MCF 10A (cell line): Measurements from ENCODE around the gene KLK2. TPM values are rescaled to one million over a fixed set of nuclear protein-coding genes. Genes with fewer than 3 reads are reported as not detected.

Experiments used
- BruUV-seq: library from RNA; stranded (reverse); fragments of 400-500 nt; replicated peaks from 2 replicates; lab custom pipeline; 2021; lab: Mats Ljungman, UMichigan
- CTCF ChIA-PET: fragments of 300-600 bp; sonication (Branson Sonifier 250); formaldehyde crosslinking; extraction: SDS; loops from one replicate; lab custom pipeline; 2021; ENCODE audit warnings: antibody characterized with exemption, inconsistent platforms; lab: Yijun Ruan, JAX
- POLR2A ChIA-PET: fragments of 300-600, 350-650 bp; sonication (Branson Sonifier 250); formaldehyde crosslinking; extraction: SDS; loops from one replicate; lab custom pipeline; 2020; ENCODE audit warnings: antibody characterized with exemption, inconsistent platforms; lab: Yijun Ruan, JAX
- DNase-seq: peaks from one replicate; pipeline ENCODE4 v3.0.0-alpha.2; 2018; ENCODE audit not compliant: unreplicated experiment
- H3K27ac Mint-ChIP-seq: one replicate; pipeline ENCODE4 v1.8.0; 2022; ENCODE audit warnings: mild to moderate bottlenecking, low read depth, mixed read lengths; ENCODE audit not compliant: unreplicated experiment
- H3K27me3 Mint-ChIP-seq: one replicate; pipeline ENCODE4 v1.8.0; 2022; ENCODE audit warnings: mixed read lengths; ENCODE audit not compliant: insufficient read depth, unreplicated experiment
- H3K36me3 Mint-ChIP-seq: one replicate; pipeline ENCODE4 v1.8.0; 2022; ENCODE audit warnings: mild to moderate bottlenecking, moderate library complexity, mixed read lengths; ENCODE audit not compliant: insufficient read depth, unreplicated experiment
- H3K4me1 Mint-ChIP-seq: one replicate; pipeline ENCODE4 v1.8.0; 2022; ENCODE audit warnings: mixed read lengths; ENCODE audit not compliant: insufficient read depth, unreplicated experiment
- H3K4me3 Mint-ChIP-seq: one replicate; pipeline ENCODE4 v1.8.0; 2022; ENCODE audit warnings: mild to moderate bottlenecking, moderate library complexity, mixed read lengths; ENCODE audit not compliant: unreplicated experiment
- H3K9me3 Mint-ChIP-seq: one replicate; pipeline ENCODE4 v1.8.0; 2022; ENCODE audit warnings: mixed read lengths; ENCODE audit not compliant: unreplicated experiment
- intact Hi-C: fragments of 100-400 bp; cut with micrococcal nuclease; formaldehyde crosslinking; loops from 2 replicates; pipeline ENCODE4 v1.14.1; 2022
- total RNA-seq: library from RNA; stranded (reverse); gene quantifications from 2 replicates; pipeline ENCODE4 v1.2.3, GENCODE V29; 2022
- TF ChIP-seq, protein P1 (sequence below): fragments of 200-600 bp; IDR thresholded peaks from one replicate; pipeline ENCODE4 v1.8.0; 2022; ENCODE audit warnings: antibody characterized with exemption, mild to moderate bottlenecking; ENCODE audit not compliant: unreplicated experiment

Gene KLK2
- total RNA-seq, 1 experiment from 2014 or later: not detected

DNA sequence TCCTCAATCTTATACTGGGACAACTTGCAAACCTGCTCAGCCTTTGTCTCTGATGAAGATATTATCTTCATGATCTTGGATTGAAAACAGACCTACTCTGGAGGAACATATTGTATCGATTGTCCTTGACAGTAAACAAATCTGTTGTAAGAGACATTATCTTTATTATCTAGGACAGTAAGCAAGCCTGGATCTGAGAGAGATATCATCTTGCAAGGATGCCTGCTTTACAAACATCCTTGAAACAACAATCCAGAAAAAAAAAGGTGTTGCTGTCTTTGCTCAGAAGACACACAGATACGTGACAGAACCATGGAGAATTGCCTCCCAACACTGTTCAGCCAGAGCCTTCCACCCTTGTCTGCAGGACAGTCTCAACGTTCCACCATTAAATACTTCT lies 22.5 kb upstream of the KLK2 start:
- intact Hi-C loops: no loop called here
- ChIA-PET POLR2A (no interaction called here), CTCF (no interaction called here)
- H3K4me3 Mint-ChIP-seq: no peak overlapping the region
- H3K27ac Mint-ChIP-seq: no peak overlapping the region
- H3K9me3 Mint-ChIP-seq: peaks cover 8% of the 10 kb centered on the region
- peaks cover 18% of the 10 kb centered on the region for H3K27me3 Mint-ChIP-seq
- H3K36me3 Mint-ChIP-seq: no peaks in the 10 kb centered on the region
- no TSS peak for BruUV-seq
- H3K4me1 Mint-ChIP-seq: no peaks in the 10 kb centered on the region
- DNase-seq: no peak
- TF ChIP-seq, protein P1, sequence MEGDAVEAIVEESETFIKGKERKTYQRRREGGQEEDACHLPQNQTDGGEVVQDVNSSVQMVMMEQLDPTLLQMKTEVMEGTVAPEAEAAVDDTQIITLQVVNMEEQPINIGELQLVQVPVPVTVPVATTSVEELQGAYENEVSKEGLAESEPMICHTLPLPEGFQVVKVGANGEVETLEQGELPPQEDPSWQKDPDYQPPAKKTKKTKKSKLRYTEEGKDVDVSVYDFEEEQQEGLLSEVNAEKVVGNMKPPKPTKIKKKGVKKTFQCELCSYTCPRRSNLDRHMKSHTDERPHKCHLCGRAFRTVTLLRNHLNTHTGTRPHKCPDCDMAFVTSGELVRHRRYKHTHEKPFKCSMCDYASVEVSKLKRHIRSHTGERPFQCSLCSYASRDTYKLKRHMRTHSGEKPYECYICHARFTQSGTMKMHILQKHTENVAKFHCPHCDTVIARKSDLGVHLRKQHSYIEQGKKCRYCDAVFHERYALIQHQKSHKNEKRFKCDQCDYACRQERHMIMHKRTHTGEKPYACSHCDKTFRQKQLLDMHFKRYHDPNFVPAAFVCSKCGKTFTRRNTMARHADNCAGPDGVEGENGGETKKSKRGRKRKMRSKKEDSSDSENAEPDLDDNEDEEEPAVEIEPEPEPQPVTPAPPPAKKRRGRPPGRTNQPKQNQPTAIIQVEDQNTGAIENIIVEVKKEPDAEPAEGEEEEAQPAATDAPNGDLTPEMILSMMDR: no peak

DNA sequence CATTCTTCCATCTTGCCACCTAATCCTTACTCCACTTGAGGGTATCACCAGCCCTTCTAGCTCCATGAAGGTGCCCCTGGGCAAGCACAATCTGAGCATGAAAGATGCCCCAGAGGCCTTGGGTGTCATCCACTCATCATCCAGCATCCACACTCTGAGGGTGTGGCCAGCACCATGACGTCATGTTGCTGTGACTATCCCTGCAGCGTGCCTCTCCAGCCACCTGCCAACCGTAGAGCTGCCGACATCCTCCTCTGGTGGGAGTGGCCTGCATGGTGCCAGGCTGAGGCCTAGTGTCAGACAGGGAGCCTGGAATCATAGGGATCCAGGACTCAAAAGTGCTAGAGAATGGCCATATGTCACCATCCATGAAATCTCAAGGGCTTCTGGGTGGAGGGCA lies 21.6 kb upstream of the KLK2 start:
- DNase-seq: no peak
- Mint-ChIP-seq H3K9me3 (peaks cover 8% of the 10 kb centered on the region), H3K27me3 (peaks cover 27% of the 10 kb centered on the region), H3K4me1 (no peaks in the 10 kb centered on the region), H3K4me3 (no peak overlapping the region), H3K36me3 (no peaks in the 10 kb centered on the region), H3K27ac (no peak overlapping the region)
- intact Hi-C loops: no loop called here
- TF ChIP-seq, protein P1: no peak
- CTCF ChIA-PET: no interaction called here
- BruUV-seq: no TSS peak
- POLR2A ChIA-PET: no interaction called here

DNA sequence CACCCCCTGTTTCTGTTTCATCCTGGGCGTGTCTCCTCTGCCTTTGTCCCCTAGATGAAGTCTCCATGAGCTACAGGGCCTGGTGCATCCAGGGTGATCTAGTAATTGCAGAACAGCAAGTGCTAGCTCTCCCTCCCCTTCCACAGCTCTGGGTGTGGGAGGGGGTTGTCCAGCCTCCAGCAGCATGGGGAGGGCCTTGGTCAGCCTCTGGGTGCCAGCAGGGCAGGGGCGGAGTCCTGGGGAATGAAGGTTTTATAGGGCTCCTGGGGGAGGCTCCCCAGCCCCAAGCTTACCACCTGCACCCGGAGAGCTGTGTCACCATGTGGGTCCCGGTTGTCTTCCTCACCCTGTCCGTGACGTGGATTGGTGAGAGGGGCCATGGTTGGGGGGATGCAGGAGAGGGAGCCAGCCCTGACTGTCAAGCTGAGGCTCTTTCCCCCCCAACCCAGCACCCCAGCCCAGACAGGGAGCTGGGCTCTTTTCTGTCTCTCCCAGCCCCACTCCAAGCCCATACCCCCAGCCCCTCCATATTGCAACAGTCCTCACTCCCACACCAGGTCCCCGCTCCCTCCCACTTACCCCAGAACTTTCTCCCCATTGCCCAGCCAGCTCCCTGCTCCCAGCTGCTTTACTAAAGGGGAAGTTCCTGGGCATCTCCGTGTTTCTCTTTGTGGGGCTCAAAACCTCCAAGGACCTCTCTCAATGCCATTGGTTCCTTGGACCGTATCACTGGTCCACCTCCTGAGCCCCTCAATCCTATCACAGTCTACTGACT lies 18.4 kb upstream of the KLK2 start, which contains the start of gene KLK3:
Gene KLK3, plus strand, starts transcription at position 280 of the 775 bp plus-strand sequence. Its CDS starts 41 bp downstream, at position 321.
- Mint-ChIP-seq H3K27me3 (peaks cover 44% of the 10 kb centered on the region), H3K4me1 (no peaks in the 10 kb centered on the region), H3K9me3 (peaks cover 17% of the 10 kb centered on the region), H3K36me3 (no peaks in the 10 kb centered on the region), H3K27ac (no peak within 1 kb of the TSS), H3K4me3 (no peak within 1 kb of the TSS)
- CTCF ChIA-PET: interaction anchor here (0.6 kb wide), 1 partner anchor 78 kb away, joined by 3 read pairs; no protein-coding TSS in a partner anchor
- TF ChIP-seq, protein P1: no peak
- intact Hi-C loops: no loop called here
- DNase-seq: no peak
- no TSS peak for BruUV-seq
- POLR2A ChIA-PET: no interaction called here

DNA sequence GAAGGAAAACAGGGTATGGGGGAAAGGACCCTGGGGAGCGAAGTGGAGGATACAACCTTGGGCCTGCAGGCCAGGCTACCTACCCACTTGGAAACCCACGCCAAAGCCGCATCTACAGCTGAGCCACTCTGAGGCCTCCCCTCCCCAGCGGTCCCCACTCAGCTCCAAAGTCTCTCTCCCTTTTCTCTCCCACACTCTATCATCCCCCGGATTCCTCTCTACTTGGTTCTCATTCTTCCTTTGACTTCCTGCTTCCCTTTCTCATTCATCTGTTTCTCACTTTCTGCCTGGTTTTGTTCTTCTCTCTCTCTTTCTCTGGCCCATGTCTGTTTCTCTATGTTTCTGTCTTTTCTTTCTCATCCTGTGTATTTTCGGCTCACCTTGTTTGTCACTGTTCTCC lies 15.9 kb upstream of the KLK2 start:
- ChIA-PET CTCF (no interaction called here), POLR2A (no interaction called here)
- intact Hi-C loops: no loop called here
- Mint-ChIP-seq H3K27me3 (peaks cover 36% of the 10 kb centered on the region), H3K4me1 (peaks cover 6% of the 10 kb centered on the region), H3K27ac (no peak overlapping the region), H3K36me3 (no peaks in the 10 kb centered on the region), H3K9me3 (peaks cover 10% of the 10 kb centered on the region), H3K4me3 (no peak overlapping the region)
- DNase-seq: no peak
- BruUV-seq: no TSS peak
- TF ChIP-seq, protein P1: no peak
